ENCODE measurements around the gene EHD1. TPM values are rescaled to one million over a fixed set of nuclear protein-coding genes. Genes with fewer than 3 reads are reported as not detected.

EHD1 gene
- total and polyA plus RNA-seq, 9 donors, result 14.3 to 87.8 (median 33.5) TPM

DNA sequence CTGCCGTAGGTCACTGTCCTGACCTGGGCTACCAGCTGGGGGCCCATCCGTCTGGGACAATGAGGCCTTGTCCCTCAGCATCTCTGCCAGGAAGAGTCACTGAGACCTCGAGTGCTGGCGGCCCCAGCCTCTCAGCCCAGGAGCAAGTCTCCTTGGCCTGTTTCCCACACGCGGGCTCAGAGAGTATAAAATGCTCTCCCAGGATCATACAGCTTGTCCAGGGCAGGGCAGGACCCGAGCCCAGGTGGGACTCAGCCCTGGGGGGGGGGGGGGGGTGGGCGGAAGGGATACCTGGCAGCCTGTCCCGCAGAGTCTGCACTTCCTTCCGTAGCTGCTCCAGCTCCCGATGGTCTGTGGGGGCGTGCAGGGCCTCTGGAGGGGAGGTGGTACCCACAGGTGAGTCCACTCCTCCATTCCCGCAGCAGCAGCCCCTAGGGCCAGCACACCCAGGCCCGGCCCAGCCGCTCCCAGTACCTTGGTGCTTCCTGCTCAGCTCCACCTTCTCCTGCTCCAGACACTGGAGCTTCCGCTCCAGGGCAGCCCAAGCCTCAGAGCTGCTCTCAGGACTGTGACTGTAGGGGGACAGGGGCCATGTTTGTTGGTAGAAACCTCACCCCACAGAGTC lies 41.9 kb downstream of the EHD1 start:
- Histone ChIP-seq H3K27ac (no peak overlapping the region), H3K36me3 (no peaks in the 10 kb centered on the region), H3K9me3 (no peaks in the 10 kb centered on the region), H3K4me1 (ENCODE audit: insufficient read depth) (no peaks in the 10 kb centered on the region), H3K4me3 (no peak overlapping the region), H3K27me3 (no peaks in the 10 kb centered on the region)
- WGBS, 3 donors, result 77 to 82% (median 79%) methylated on average over 14 to 16 of the region's 16 CpGs
- no peak for TF ChIP-seq EP300 (IDR thresholded peaks at IDR 0.05)
- no peak for TF ChIP-seq POLR2A (IDR thresholded peaks at IDR 0.05)
- TF ChIP-seq, protein P1, sequence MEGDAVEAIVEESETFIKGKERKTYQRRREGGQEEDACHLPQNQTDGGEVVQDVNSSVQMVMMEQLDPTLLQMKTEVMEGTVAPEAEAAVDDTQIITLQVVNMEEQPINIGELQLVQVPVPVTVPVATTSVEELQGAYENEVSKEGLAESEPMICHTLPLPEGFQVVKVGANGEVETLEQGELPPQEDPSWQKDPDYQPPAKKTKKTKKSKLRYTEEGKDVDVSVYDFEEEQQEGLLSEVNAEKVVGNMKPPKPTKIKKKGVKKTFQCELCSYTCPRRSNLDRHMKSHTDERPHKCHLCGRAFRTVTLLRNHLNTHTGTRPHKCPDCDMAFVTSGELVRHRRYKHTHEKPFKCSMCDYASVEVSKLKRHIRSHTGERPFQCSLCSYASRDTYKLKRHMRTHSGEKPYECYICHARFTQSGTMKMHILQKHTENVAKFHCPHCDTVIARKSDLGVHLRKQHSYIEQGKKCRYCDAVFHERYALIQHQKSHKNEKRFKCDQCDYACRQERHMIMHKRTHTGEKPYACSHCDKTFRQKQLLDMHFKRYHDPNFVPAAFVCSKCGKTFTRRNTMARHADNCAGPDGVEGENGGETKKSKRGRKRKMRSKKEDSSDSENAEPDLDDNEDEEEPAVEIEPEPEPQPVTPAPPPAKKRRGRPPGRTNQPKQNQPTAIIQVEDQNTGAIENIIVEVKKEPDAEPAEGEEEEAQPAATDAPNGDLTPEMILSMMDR (IDR thresholded peaks at IDR 0.05), result no peak
- DNase-seq, result no peak
- intact Hi-C loops (cut with DNase I), result no loop called here

DNA sequence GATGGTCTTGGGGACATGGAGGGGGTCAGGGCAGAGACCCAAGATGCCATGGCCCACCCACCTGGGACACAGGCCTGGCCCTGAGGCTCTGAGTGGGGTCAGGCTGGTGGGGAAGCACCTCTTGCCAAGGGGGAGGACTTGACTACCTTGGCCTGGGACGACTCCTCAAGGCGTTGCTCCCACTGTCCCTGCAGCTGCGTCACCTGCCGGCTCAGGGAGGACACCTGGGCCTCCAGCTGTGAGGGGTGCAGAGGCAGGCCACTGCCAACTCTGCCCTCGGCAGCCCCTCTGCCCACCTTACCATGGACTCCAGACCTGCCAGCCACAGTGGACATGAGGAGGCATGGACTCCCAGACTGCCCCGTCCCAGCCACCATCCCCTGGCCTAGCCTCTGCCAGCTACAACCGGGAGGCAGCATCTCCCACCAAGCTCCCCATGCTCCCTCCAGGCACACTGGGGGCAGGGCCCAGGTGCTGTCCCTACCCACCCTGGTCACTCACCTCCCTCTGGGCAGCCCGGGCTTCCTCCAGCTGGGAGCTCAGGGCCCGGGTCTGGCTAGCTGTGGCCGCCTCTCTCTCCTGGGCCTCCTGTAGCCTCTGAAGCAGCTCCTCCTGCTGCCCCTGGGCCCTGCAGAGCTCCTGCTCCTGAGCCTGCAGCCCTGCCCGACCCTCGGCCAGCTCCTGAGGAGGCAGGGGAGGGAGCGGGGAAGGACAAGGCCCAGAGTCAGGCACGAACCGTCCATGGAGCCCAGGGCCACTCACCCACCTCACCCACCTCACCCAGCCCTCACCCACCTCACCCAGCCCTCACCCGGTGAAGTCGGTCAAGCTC lies 42.6 kb downstream of the EHD1 start:
- 89 to 92% (median 89%) methylated on average over 17 of the region's 17 CpGs for whole genome bisulfite sequencing, 3 donors
- Histone ChIP-seq H3K27ac (no peak overlapping the region), H3K36me3 (no peaks in the 10 kb centered on the region), H3K9me3 (no peaks in the 10 kb centered on the region), H3K4me1 (ENCODE audit: insufficient read depth) (no peaks in the 10 kb centered on the region), H3K4me3 (no peak overlapping the region), H3K27me3 (no peaks in the 10 kb centered on the region)
- intact Hi-C loops (cut with DNase I), result no loop called here
- TF ChIP-seq, protein P1 (IDR thresholded peaks at IDR 0.05), result no peak
- TF ChIP-seq POLR2A (IDR thresholded peaks at IDR 0.05), result no peak
- TF ChIP-seq EP300 (IDR thresholded peaks at IDR 0.05), result no peak
- no peak for DNase-seq

DNA sequence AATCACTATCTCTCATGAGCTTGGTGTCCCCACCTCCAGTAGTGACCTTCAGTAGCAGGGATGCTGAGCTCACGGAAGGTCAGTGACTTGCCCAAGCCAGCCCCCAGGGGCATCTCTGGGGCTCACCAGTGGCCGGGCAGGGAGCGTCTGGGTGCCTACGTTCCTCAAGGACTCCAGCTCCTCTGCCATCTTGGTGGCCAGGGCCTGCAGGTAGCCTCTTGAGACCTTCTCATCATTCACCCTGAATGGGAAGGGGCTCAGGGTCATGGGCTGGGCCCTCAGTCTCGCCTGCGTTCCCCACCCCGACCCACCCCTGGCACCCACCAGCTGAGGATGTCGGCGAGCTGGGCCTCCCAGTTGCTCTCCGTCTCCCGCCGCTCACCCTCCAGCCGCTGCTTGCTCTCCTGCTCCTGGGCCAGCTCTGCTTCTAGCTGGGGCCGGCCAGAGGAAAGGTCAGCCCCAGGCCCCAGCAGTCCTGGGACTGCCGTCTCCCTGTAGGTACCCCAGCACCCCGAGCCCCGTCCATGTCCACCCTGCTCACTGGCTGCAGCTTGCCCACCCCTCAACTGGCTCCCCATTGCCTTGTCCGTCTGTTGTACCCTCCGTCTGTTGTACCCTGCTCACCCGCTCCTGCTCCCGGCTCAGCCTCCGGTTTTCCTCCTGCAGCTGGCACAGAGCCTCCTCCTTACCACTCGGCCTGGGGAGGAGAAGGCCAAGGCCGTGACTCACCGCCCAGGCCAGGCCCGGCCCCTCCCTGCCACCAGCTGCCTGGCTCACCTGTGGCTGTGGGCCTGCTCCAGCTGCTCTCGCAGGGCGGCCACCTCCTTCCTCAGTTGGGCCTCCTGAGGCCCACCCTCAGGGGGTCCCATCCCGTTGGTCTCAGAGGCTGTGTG lies 43.5 kb downstream of the EHD1 start:
- no peak overlapping the region for H3K4me3 ChIP-seq
- no peak overlapping the region for H3K27ac ChIP-seq
- DNase-seq, result peak in 1 of 5 donors; percentile 45
- no peaks in the 10 kb centered on the region for H3K36me3 ChIP-seq
- 76 to 86% (median 78%) methylated on average over 28 to 29 of the region's 29 CpGs for WGBS, 3 donors
- intact Hi-C loops (cut with DNase I), result no loop called here
- no peaks in the 10 kb centered on the region for H3K4me1 ChIP-seq (ENCODE audit: insufficient read depth)
- TF ChIP-seq, protein P1 (IDR thresholded peaks at IDR 0.05), result no peak
- TF ChIP-seq POLR2A (IDR thresholded peaks at IDR 0.05) (no peak), EP300 (IDR thresholded peaks at IDR 0.05) (no peak)
- no peaks in the 10 kb centered on the region for H3K9me3 ChIP-seq
- no peaks in the 10 kb centered on the region for H3K27me3 ChIP-seq

DNA sequence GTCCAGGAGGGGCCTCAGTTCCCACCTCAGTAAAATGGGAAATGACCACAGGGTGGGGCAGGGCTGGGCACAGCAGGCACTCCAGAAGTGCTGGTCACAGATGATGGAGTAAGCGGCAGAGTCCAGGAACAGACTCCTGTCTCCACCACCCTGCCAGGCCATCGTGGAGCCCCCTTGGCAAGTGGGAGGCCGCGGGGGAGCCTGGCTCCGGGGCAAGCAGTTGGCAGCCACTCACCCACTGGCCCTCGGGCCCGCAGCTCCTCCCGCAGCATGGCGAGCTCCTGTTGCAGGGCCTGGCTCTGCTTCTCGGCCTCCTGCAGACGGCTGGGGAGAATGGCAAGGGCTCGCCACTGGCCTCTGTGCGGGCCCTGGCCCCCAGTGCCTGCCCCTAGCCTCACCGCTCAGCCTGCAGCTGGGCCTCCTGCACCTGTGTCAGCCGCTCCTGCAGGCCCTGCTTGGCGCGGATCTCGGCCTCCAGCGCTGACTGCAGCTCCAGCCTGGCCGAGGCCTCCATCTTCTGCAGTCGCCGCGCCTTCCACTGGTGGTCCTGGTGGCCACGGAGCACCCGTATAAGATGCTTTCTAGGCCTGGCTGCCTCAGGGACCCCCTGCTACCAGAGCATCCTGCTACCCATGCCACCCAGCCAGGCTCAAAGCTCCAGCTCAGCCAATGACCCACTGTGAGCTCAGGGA lies 44.2 kb downstream of the EHD1 start:
- no peak for DNase-seq
- TF ChIP-seq POLR2A (IDR thresholded peaks at IDR 0.05) (no peak), EP300 (IDR thresholded peaks at IDR 0.05) (no peak)
- TF ChIP-seq, protein P1 (IDR thresholded peaks at IDR 0.05), result no peak
- 88 to 96% (median 91%) methylated on average over 24 to 25 of the region's 25 CpGs for WGBS, 3 donors
- Histone ChIP-seq H3K27me3 (no peaks in the 10 kb centered on the region), H3K36me3 (no peaks in the 10 kb centered on the region), H3K27ac (no peak overlapping the region), H3K4me1 (ENCODE audit: insufficient read depth) (no peaks in the 10 kb centered on the region), H3K4me3 (no peak overlapping the region), H3K9me3 (no peaks in the 10 kb centered on the region)
- intact Hi-C loops (cut with DNase I), result no loop called here

Measured in ovary (tissue), 9 donors.